HG03432 (cell line): ENCODE data around the gene CHN2.
"Not testable (repeated sequence)": the region's sequence is repeated elsewhere in the genome, so short reads cannot be mapped to it uniquely, and the experiment has no call there.

ENCODE experiments used
- ATAC-seq: cut with Tn5 transposase; IDR thresholded peaks from one replicate; pipeline ENCODE4 v1.9.1; 2021; ENCODE audit warnings: mild to moderate bottlenecking, moderate library complexity; ENCODE audit not compliant: unreplicated experiment

CHN2 gene

GRCh38 chr7:29255199-29255878 is 60.8 kb downstream of the CHN2 start:
- no peak for ATAC-seq

GRCh38 chr7:29255906-29256692 is 61.5 kb downstream of the CHN2 start:
- no peak for ATAC-seq

- ATAC-seq, result no peak
Observed at GRCh38 chr7:29256693-29257002, 62.1 kb downstream of the CHN2 start.

- no peak for ATAC-seq
Observed at GRCh38 chr7:29258951-29259350, 64.4 kb downstream of the CHN2 start.

DNA sequence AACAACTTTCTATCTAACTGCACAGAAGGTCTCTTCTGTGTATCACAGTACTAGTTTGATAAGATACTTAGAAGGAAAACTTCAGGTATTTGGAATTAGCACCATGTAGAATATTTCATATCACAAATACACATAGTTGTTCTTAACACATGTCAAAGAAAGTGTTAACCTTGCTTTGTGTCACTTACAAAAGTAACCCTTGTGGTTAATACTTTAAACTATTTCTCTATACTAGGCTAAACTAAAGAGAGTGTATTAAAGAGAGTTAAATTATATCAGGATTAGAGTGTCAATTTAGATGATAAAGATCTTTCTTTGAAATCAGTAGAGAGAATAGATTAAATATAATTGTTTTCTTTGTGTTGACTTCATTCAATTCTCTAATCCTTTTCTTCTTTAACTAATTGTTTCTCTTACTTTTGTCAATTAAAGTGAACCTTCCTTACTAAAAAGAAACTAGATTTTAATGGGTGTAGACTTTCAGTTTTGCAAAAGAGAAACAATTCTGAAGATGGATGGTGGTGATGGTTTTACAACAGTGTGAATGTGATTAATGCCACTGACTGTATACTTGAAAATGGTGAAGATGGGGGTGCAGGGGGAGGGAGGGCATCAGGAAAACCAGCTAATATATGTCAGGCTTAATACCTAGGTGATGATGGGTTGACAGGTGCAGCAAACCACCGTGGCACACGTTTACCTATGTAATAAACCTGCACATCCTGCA is 67.8 kb downstream of the CHN2 start:
- no peak for ATAC-seq

- ATAC-seq, result not testable (repeated sequence)
Observed at GRCh38 chr7:29263601-29264207, 69.1 kb downstream of the CHN2 start.

GRCh38 chr7:29265208-29265923 is 70.8 kb downstream of the CHN2 start:
- no peak for ATAC-seq

DNA sequence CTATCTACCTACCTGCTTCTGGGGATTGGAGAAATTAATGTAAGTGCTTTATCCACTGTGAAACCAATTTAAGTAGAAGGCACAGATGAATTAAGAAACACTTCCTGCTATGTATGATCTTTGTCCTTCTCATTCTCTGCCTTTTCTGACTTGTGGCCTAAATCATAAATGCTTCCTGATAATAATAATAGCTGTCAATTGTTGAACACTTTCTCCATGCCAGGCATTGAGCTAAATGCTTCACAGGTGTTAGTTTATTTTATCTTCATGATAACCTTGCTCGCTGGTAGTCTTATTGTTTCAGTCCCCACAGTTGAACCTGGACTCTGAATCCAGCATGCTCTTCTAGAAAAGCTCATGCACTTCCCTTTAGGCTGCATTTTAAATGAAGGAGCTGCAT is 75.4 kb downstream of the CHN2 start:
- ATAC-seq, result no peak

DNA sequence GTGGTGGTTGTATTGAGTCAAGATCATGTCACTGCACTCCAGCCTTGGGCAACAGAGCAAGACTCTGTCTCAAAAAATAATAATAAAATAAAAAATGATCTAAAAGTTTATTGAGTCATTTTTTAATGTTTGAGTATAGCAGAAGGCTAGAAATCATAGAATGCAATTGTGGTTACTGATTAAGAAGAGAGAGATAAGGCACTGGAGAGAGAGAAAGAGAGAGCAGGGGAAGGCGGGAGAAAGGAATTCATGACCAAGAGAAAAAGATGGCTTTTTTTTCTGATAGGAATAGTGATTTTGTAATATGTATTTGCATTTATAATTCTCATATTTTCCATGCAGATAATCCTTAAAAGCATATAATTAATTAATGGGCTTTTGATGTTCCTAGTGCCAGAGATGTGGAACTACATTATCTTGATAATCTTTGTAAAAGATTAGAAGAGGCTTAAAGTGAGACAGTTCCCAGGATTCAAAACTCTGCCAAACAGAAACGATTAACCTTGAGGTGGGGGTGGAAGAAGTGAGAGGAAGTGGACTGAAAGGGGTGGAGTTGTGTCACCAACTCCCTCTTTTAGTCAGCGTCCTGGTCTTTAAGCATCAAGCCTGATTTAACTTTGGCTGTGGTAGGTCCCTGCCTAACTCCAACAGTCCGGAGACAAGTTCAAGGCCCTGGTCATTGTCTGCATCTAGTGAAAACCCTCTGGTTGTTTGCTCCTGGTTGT is 76.2 kb downstream of the CHN2 start:
- ATAC-seq, result no peak

GRCh38 chr7:29271319-29271658 is 76.7 kb downstream of the CHN2 start:
- ATAC-seq, result no peak

- no peak for ATAC-seq
Observed at GRCh38 chr7:29272057-29272456, 77.5 kb downstream of the CHN2 start.

DNA sequence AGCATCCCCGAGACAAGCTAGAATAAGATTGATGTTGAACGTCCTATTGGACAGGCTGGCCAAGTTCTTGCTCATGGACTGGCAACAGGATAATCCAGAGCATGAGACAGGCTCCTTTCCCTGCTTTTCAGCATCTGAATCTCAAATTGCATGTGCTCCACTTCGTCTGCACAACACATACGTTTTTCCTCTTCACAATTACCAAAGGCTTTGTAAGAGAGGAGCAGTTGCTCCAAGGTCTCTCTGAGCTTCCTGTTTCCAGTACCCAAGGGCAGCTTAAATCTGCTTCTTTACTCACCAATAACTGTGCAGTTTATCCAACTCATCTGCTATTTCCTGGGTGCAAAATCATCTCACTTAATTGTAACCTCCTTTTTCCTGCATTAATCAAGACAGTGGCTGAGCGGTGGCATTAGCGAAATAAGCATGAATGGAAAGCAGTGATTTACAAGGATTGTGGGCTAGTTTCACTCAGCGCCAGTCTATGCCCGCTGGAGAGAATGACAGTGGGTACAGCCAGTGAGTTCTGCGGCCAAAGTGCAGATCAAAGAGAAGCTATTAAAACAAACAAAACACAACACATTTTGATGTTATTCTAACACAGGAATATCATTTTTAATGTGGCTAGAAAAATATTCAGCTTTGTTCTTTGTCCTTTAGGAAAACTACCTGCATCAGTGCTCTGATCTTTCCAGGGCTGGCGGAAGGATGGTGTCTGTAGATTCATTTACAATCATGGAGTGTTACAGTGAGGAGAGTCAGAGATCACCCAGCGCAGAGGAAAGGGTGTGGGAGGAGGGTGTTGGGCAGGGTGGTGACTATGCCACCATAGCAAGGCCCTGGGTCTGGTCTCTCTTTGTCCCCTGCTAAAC is 79.8 kb downstream of the CHN2 start:
- ATAC-seq, result no peak

GRCh38 chr7:29275018-29275318 is 80.4 kb downstream of the CHN2 start:
- ATAC-seq, result no peak

DNA sequence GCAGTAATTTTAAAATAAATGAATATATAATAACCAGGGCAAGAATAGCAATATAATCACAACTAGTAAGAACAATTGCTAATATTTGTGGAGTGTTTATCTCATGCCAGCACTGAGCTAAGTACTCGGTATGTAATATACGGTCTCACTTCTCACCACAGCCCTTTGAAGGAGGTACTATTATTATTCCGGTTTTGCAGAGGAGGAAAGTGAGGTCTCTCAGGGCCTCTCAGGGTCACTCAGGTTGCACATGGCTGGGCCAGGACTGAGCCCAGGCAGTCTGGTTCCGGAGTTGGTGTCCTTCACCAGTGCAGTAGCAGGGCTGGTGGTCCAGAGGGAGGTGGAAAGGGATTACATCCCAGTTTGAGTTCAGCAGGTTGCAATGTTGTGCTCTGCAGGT is 80.9 kb downstream of the CHN2 start:
- ATAC-seq, result no peak

GRCh38 chr7:29276199-29276598 is 81.6 kb downstream of the CHN2 start:
- ATAC-seq, result no peak

GRCh38 chr7:29276806-29277205 is 82.2 kb downstream of the CHN2 start:
- ATAC-seq, result no peak

GRCh38 chr7:29277436-29278215 is 83.1 kb downstream of the CHN2 start:
- ATAC-seq, result no peak

DNA sequence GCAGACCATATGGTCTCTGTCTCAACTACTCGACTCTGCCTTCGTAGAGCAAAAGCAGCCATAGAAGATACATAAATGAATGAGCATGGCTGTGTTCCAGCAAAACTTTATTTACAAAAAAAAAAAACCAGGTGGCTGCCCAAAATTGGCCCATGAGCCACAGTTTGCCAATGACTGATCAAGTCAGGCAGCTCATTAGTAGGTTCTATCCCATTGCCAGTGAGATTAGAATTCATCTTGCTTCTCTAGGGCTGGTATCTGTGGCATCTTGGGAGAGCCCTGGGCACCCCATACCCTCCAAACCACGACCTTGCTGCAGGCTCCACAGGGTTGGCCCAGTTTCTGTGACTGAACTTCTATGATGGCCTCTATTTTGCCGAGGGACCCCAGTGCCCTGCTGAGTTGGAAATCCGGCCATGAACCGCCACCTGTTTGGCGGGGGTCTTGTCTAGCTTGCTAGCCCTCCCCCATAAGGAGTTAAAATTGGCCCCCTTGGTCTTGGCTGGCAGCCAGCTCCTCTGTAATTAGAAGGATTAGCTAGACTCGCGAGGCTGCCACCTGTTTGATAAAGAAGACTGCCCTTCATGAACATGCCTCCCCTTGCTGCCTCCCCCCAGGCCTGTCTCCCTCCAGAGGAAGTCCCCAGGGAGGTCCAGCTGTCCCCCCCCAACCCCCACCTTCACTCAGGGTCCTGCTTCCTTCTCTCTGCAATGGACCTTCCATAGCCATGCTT is 83.9 kb downstream of the CHN2 start:
- ATAC-seq, result no peak
